Islet precursor cell (in vitro differentiated cells): ENCODE results near the gene TNS3.
"Not testable (repeated sequence)": the region's sequence is repeated elsewhere in the genome, so short reads cannot be mapped to it uniquely, and the experiment has no call there.

Experiments
- DNase-seq: peaks from one replicate; pipeline ENCODE4 v3.0.0-alpha.2; 2018

The TNS3 gene

GRCh38 chr7:47264021-47264651 lies 317.8 kb downstream of the TNS3 start:
- DNase-seq, result no peak

- no peak for DNase-seq
Observed at GRCh38 chr7:47262881-47263280, 319.0 kb downstream of the TNS3 start.

GRCh38 chr7:47262160-47262559 lies 319.8 kb downstream of the TNS3 start:
- DNase-seq, result not testable (repeated sequence)

GRCh38 chr7:47260270-47260669 lies 321.6 kb downstream of the TNS3 start:
- no peak for DNase-seq

- DNase-seq, result no peak
Observed at GRCh38 chr7:47259682-47260081, 322.2 kb downstream of the TNS3 start.

- DNase-seq, result no peak
Observed at GRCh38 chr7:47258798-47259197, 323.1 kb downstream of the TNS3 start.

- no peak for DNase-seq
Observed at GRCh38 chr7:47256016-47256415, 325.9 kb downstream of the TNS3 start.

- DNase-seq, result no peak
Observed at GRCh38 chr7:47255441-47255840, 326.5 kb downstream of the TNS3 start.

- DNase-seq, result no peak
Observed at GRCh38 chr7:47255007-47255406, 326.9 kb downstream of the TNS3 start.

- peak; percentile 89 for DNase-seq
Observed at GRCh38 chr7:47254081-47254977, 327.6 kb downstream of the TNS3 start.

- peak; percentile 92 for DNase-seq
Observed at GRCh38 chr7:47253650-47254080, 328.2 kb downstream of the TNS3 start.

GRCh38 chr7:47252675-47253074 lies 329.2 kb downstream of the TNS3 start:
- no peak for DNase-seq

- DNase-seq, result no peak
Observed at GRCh38 chr7:47249361-47249760, 332.6 kb downstream of the TNS3 start.

GRCh38 chr7:47248797-47249196 lies 333.1 kb downstream of the TNS3 start:
- DNase-seq, result no peak

GRCh38 chr7:47247132-47247531 lies 334.8 kb downstream of the TNS3 start:
- DNase-seq, result no peak

- no peak for DNase-seq
Observed at GRCh38 chr7:47244692-47245091, 337.2 kb downstream of the TNS3 start.

GRCh38 chr7:47241112-47242065 lies 340.5 kb downstream of the TNS3 start:
- DNase-seq, result no peak

GRCh38 chr7:47239931-47240421 lies 341.9 kb downstream of the TNS3 start:
- DNase-seq, result no peak

GRCh38 chr7:47239034-47239433 lies 342.9 kb downstream of the TNS3 start:
- peak; percentile 55 for DNase-seq

- DNase-seq, result no peak
Observed at GRCh38 chr7:47236480-47237129, 345.3 kb downstream of the TNS3 start.

- no peak for DNase-seq
Observed at GRCh38 chr7:47233996-47234395, 347.9 kb downstream of the TNS3 start.

- DNase-seq, result no peak
Observed at GRCh38 chr7:47232751-47233412, 349.0 kb downstream of the TNS3 start.
